ENCODE results near the gene GABRA5. TPM values are rescaled to one million over a fixed set of nuclear protein-coding genes. Genes with fewer than 3 reads are reported as not detected.

GABRA5 gene
- total RNA-seq, 1 donor from 2014 or later = 0.21 TPM

GRCh38 chr15:26888761-26889160 lies 21.9 kb downstream of the GABRA5 start:
- TF ChIP-seq CTCF (IDR thresholded peaks at IDR 0.05; ENCODE audit: insufficient read depth, low read length, poor library complexity, severe bottlenecking) = no peak
- no peaks in the 10 kb centered on the region for H3K36me3 ChIP-seq (ENCODE audit: control insufficient read depth, insufficient read depth, low read length)
- DNase-seq (ENCODE audit: low read depth) = no peak
- H3K27me3 ChIP-seq (ENCODE audit: control insufficient read depth, insufficient read depth, low read length) = peaks cover 16% of the 10 kb centered on the region
- H3K4me3 ChIP-seq (ENCODE audit: low read depth, low read length) = no peak overlapping the region

DNA sequence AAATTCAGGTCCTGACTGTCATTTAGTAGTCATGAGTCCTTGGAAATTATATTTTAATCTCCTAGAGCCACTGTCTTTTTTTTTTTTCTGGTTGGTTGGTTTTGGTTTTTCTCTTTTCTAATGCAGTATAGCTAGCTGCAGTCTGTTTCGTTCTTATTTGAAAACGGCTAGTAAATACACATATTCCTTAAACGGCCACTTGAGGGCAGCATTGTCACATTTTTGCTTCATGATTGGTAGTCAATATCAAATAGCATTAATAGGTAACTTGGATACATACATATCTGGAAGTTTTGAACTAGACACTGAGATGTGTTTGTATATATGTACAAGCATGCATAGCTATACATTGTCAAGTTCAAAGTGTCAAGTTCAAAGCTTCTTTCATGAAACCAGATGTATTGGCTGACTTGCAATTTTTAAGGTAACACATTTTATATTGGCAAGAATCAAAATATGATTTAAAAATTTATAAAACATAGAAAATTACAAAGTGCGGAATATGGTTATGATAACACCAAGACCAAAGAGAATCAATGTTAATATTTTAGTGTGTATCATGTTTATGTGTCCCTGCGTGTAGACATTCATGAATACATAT lies 22.5 kb downstream of the GABRA5 start:
- peaks cover 20% of the 10 kb centered on the region for H3K27me3 ChIP-seq (ENCODE audit: control insufficient read depth, insufficient read depth, low read length)
- no peaks in the 10 kb centered on the region for H3K36me3 ChIP-seq (ENCODE audit: control insufficient read depth, insufficient read depth, low read length)
- peak; percentile 47 for TF ChIP-seq CTCF (IDR thresholded peaks at IDR 0.05; ENCODE audit: insufficient read depth, low read length, poor library complexity, severe bottlenecking)
- H3K4me3 ChIP-seq (ENCODE audit: low read depth, low read length) = no peak overlapping the region
- peak; percentile 18 for DNase-seq (ENCODE audit: low read depth)

GRCh38 chr15:26890451-26890850 lies 23.6 kb downstream of the GABRA5 start:
- no peak for DNase-seq (ENCODE audit: low read depth)
- peaks cover 20% of the 10 kb centered on the region for H3K27me3 ChIP-seq (ENCODE audit: control insufficient read depth, insufficient read depth, low read length)
- H3K36me3 ChIP-seq (ENCODE audit: control insufficient read depth, insufficient read depth, low read length) = no peaks in the 10 kb centered on the region
- no peak for TF ChIP-seq CTCF (IDR thresholded peaks at IDR 0.05; ENCODE audit: insufficient read depth, low read length, poor library complexity, severe bottlenecking)
- no peak overlapping the region for H3K4me3 ChIP-seq (ENCODE audit: low read depth, low read length)

GRCh38 chr15:26890988-26891387 lies 24.1 kb downstream of the GABRA5 start:
- DNase-seq (ENCODE audit: low read depth) = no peak
- Histone ChIP-seq H3K4me3 (ENCODE audit: low read depth, low read length) (no peak overlapping the region), H3K36me3 (ENCODE audit: control insufficient read depth, insufficient read depth, low read length) (no peaks in the 10 kb centered on the region), H3K27me3 (ENCODE audit: control insufficient read depth, insufficient read depth, low read length) (peaks cover 20% of the 10 kb centered on the region)
- no peak for TF ChIP-seq CTCF (IDR thresholded peaks at IDR 0.05; ENCODE audit: insufficient read depth, low read length, poor library complexity, severe bottlenecking)

DNA sequence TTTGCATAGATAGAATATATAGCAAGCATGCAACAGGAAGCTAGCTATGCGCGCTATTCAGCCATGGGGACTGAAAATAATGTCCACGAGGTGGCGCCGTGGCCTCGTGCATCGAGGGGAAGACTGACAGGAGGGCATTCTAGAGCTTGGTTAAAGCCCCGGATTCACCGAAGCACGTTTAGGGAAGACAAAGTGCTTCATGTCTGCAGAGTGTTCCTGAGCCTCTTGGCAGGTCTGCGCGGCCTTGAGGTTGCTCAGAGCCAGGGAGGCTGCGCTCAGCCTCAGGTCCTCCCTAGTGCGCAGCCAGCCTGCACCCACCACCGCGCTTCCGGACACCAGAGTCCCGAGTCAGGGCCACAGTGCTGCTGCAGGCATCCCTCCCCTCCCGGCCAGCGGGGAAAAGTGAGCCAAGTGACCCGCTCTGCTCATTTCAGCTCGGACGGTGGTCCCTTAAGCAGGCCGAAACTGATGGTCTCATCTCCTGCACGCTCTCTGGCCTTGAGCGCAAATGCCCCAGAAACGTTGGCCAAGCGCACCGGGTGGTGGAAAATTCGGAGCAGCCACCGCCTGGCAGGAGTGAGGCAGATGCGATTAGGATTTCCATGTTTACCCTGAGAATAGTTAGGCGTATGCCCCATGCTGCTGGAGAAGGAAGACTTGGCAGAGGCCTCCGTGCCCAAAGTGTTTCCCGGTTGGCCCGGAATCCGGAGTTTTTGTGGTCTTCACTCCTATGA lies 24.8 kb downstream of the GABRA5 start:
- H3K36me3 ChIP-seq (ENCODE audit: control insufficient read depth, insufficient read depth, low read length) = no peaks in the 10 kb centered on the region
- peaks cover 20% of the 10 kb centered on the region for H3K27me3 ChIP-seq (ENCODE audit: control insufficient read depth, insufficient read depth, low read length)
- peak overlapping the region; percentile 3 for H3K4me3 ChIP-seq (ENCODE audit: low read depth, low read length)
- peak; percentile 79 for TF ChIP-seq CTCF (IDR thresholded peaks at IDR 0.05; ENCODE audit: insufficient read depth, low read length, poor library complexity, severe bottlenecking)
- DNase-seq (ENCODE audit: low read depth) = peak; percentile 29

DNA sequence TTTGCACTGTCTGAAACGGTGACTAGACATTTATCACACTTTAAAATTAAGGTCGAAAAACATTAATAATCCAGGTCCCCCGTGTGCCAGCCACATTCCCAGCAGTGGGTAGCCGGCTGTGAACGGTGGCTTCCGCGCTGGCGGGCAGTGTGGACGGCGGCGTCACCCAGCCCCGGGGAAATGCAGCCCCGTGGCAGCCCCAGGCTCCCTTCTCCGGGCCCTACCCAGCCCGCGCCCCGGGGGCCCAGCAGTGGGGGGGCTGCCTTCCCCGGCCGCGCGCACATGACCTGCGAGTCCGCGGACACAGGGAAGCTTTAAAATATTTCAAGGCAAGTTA lies 25.3 kb downstream of the GABRA5 start:
- no peak for TF ChIP-seq CTCF (IDR thresholded peaks at IDR 0.05; ENCODE audit: insufficient read depth, low read length, poor library complexity, severe bottlenecking)
- no peak for DNase-seq (ENCODE audit: low read depth)
- Histone ChIP-seq H3K4me3 (ENCODE audit: low read depth, low read length) (no peak overlapping the region), H3K27me3 (ENCODE audit: control insufficient read depth, insufficient read depth, low read length) (peaks cover 20% of the 10 kb centered on the region), H3K36me3 (ENCODE audit: control insufficient read depth, insufficient read depth, low read length) (no peaks in the 10 kb centered on the region)
